BLaER1 (cell line): ENCODE data around the gene CACNA2D3.

Experiments used
- H3K27ac ChIP-seq: shearing (Covaris generic); formaldehyde crosslinking; 2 replicates; pipeline ENCODE4 v1.8.1; 2022
- H3K27me3 ChIP-seq: shearing (Covaris generic); formaldehyde crosslinking; 2 replicates; pipeline ENCODE4 v1.8.1; 2022
- H3K36me3 ChIP-seq: shearing (Covaris generic); formaldehyde crosslinking; 2 replicates; pipeline ENCODE4 v1.8.1; 2022
- H3K4me1 ChIP-seq: shearing (Covaris generic); formaldehyde crosslinking; 2 replicates; pipeline ENCODE4 v1.8.1; 2022
- H3K4me2 ChIP-seq: shearing (Covaris generic); formaldehyde crosslinking; 2 replicates; pipeline ENCODE4 v1.8.1; 2022
- H3K4me3 ChIP-seq: shearing (Covaris generic); formaldehyde crosslinking; 2 replicates; pipeline ENCODE4 v1.8.1; 2022
- H3K9ac ChIP-seq: shearing (Covaris generic); formaldehyde crosslinking; 2 replicates; pipeline ENCODE4 v1.8.1; 2022
- H3K9me3 ChIP-seq: shearing (Covaris generic); formaldehyde crosslinking; 2 replicates; pipeline ENCODE4 v1.8.1; 2022
- H4K20me1 ChIP-seq: shearing (Covaris generic); formaldehyde crosslinking; 2 replicates; pipeline ENCODE4 v1.8.1; 2022
- Cebpa-rat ChIP-seq: shearing (Covaris generic); IDR thresholded peaks from 2 replicates; pipeline ENCODE4 v1.8.1; 2022

The CACNA2D3 gene

DNA sequence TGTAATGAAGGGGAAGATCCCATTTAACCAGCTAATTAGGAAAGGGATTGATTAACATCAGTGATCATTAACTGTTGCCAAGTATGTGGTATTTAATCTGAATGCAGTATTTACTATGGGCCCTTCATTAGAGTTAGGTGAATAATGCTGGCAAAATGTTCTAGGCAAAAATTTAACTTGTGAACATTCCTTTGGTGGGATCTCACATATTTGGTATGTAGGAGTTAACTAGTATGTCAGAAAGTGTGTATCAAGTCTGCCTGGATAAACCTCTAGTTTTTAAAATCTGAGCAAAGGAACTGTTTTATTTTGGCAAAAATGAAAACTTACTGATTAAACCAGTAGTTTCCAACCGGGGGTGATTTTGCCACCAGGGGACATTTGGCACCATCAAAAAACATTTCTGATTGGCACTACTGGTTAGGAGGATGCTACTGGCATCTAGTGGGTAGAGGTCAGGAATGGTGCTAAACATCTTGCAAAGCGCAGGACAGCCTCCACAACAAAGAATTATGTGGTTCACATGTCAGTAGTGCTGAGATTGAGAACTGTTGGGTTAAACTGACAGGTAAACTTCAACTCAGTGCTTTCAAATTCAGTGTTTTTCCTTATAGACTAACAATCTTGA, 783.0 kb downstream of the CACNA2D3 start:
- Histone ChIP-seq H3K36me3 (no peaks in the 10 kb centered on the region), H3K9me3 (no peaks in the 10 kb centered on the region), H3K9ac (no peak overlapping the region), H3K4me2 (no peak overlapping the region), H3K4me1 (peaks cover 5% of the 10 kb centered on the region; the same call in 1 of the 2 replicates), H3K27ac (no peak overlapping the region), H3K27me3 (no peaks in the 10 kb centered on the region), H3K4me3 (no peak overlapping the region), H4K20me1 (no peaks in the 10 kb centered on the region)
- TF ChIP-seq Cebpa-rat: no peak

DNA sequence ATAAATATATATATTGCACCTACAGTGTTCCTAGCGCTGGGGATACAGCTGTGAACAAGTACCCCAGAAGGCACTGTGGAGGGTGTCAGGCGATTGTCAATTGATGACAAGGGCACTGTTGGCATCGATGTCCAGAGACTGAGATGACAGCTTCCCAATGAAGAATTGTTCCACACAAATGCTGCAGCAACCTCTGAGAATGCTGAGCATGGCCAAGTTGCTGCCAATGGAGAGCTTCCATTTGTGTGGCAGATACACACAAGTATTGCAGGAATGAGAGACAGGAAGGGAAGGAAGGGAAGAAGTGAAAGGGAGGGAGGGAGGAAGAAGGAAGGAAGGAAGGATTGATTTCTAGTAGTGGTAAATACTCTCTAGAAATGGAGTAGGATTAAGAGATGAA, 783.6 kb downstream of the CACNA2D3 start:
- Histone ChIP-seq H3K9ac (no peak overlapping the region), H3K27ac (no peak overlapping the region), H3K4me3 (no peak overlapping the region), H4K20me1 (no peaks in the 10 kb centered on the region), H3K27me3 (no peaks in the 10 kb centered on the region), H3K36me3 (no peaks in the 10 kb centered on the region), H3K9me3 (no peaks in the 10 kb centered on the region), H3K4me1 (peaks cover 3% of the 10 kb centered on the region; the same call in 1 of the 2 replicates), H3K4me2 (no peak overlapping the region)
- no peak for TF ChIP-seq Cebpa-rat

DNA sequence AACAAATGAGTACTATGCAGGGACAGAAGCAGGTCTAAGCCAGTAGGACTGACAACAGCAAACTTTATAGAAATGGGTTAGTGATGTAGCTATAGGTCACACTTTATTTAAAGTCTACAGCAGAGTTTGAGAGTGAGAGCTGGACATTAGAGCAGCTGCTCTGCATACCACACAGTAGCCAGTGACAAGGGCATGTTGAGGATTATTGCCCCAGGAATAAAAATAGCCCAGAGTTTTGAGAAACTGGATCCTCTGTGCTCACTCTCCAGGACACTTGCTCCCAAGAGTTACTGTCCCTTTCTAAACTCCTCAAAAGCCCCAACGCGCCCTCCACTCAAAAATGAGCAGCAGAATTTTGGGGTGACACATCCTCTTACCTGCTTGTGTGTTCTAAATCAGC, 784.4 kb downstream of the CACNA2D3 start:
- no peaks in the 10 kb centered on the region for H3K36me3 ChIP-seq
- no peak overlapping the region for H3K27ac ChIP-seq
- H3K9ac ChIP-seq: no peak overlapping the region
- H3K4me2 ChIP-seq: no peak overlapping the region
- H4K20me1 ChIP-seq: no peaks in the 10 kb centered on the region
- no peak overlapping the region for H3K4me3 ChIP-seq
- TF ChIP-seq Cebpa-rat: no peak
- peaks cover under 1% of the 10 kb centered on the region; the same call in 1 of the 2 replicates for H3K9me3 ChIP-seq
- no peaks in the 10 kb centered on the region for H3K27me3 ChIP-seq
- no peaks in the 10 kb centered on the region for H3K4me1 ChIP-seq

DNA sequence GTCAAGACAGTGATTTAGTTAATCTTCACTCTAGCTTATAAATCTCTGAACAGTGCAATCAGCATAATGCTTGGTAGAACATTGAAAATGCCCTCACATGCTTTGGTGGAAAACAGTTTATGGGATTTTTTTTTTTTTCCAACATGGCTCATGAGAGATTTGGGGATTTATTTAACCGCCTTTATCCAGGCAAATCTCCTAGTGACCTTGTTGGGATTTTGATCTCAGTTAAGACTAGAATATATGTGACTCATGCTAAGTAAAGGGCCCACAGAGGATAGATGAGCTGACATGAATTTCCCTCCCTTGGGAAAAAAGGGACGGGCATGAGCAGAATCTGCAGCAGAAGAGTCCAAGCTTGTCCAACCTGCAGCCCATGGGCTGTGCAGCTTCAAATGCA, 786.8 kb downstream of the CACNA2D3 start:
- H3K4me2 ChIP-seq: no peak overlapping the region
- no peak overlapping the region for H3K4me3 ChIP-seq
- H3K27me3 ChIP-seq: no peaks in the 10 kb centered on the region
- no peak overlapping the region for H3K27ac ChIP-seq
- no peak for TF ChIP-seq Cebpa-rat
- peaks cover 8% of the 10 kb centered on the region; the same call in 1 of the 2 replicates for H3K9me3 ChIP-seq
- H3K9ac ChIP-seq: no peak overlapping the region
- no peaks in the 10 kb centered on the region for H4K20me1 ChIP-seq
- no peaks in the 10 kb centered on the region for H3K36me3 ChIP-seq
- H3K4me1 ChIP-seq: no peaks in the 10 kb centered on the region

DNA sequence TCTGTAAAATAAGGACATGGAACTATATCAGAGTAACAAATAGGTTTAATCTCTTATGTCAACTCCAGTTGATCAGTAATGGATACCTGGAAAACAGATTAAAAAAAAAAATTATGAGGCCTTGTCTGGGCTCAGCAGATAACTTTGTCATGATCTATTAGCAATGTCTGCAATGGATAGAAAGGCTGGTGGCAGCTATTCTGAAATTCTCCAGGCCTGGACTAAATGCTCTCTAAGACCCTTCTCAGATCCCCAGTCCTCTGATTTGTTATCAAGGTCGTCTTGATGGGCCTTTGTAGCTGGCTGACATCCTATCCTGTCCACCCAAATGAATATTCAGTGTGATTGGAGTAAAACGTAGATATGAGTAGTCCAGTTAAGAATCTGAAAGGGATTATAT, 791.8 kb downstream of the CACNA2D3 start:
- H3K27ac ChIP-seq: no peak overlapping the region
- H3K4me1 ChIP-seq: no peaks in the 10 kb centered on the region
- peaks cover 8% of the 10 kb centered on the region; the same call in 1 of the 2 replicates for H3K9me3 ChIP-seq
- no peaks in the 10 kb centered on the region for H3K27me3 ChIP-seq
- H3K36me3 ChIP-seq: no peaks in the 10 kb centered on the region
- no peak overlapping the region for H3K4me3 ChIP-seq
- H3K9ac ChIP-seq: no peak overlapping the region
- no peak for TF ChIP-seq Cebpa-rat
- no peak overlapping the region for H3K4me2 ChIP-seq
- H4K20me1 ChIP-seq: no peaks in the 10 kb centered on the region

DNA sequence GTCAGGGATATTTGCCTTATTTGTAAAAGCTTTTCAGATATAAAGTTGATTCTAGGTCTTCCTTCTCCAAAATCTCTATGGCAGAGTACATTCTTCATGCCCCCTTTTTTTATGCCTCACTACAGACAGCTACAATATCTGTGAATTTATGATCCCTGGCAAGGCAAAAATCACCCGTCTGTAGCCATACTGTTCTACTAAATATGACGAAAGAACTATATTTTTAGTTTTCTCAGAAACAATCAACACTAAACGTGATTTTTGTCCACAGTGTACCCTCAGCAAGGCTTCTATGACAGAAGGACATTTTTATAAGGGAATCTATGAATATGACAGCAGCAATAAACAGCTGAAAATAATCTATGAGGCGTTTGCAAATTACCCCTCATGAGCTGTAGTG, 792.8 kb downstream of the CACNA2D3 start:
- no peak for TF ChIP-seq Cebpa-rat
- no peaks in the 10 kb centered on the region for H4K20me1 ChIP-seq
- H3K4me2 ChIP-seq: no peak overlapping the region
- H3K36me3 ChIP-seq: no peaks in the 10 kb centered on the region
- H3K27me3 ChIP-seq: no peaks in the 10 kb centered on the region
- H3K9me3 ChIP-seq: peaks cover 8% of the 10 kb centered on the region; the same call in 1 of the 2 replicates
- H3K4me1 ChIP-seq: no peaks in the 10 kb centered on the region
- no peak overlapping the region for H3K27ac ChIP-seq
- no peak overlapping the region for H3K9ac ChIP-seq
- no peak overlapping the region for H3K4me3 ChIP-seq

DNA sequence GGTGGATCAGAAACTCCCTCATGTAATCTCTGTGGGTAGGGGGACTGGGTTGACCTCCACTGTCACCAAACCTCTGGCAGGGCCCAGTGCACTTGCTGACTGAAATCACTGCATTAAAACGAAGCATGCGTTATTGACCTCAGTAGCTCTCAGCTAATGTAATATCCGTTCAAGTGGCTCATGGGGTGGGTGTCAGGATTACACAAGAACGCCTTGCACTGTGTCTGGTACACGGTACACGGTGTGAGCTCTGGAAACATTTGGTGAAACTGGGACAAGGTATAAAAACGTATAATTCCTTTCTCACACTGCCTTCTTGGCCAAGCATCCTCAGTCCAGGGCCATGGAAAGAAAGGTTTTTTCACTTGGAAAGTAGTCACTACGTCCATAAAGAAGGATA, 793.6 kb downstream of the CACNA2D3 start:
- Histone ChIP-seq H3K9ac (no peak overlapping the region), H3K4me2 (no peak overlapping the region), H3K4me1 (no peaks in the 10 kb centered on the region), H3K27me3 (no peaks in the 10 kb centered on the region), H4K20me1 (no peaks in the 10 kb centered on the region), H3K36me3 (no peaks in the 10 kb centered on the region), H3K4me3 (no peak overlapping the region), H3K9me3 (peaks cover 8% of the 10 kb centered on the region; the same call in 1 of the 2 replicates), H3K27ac (no peak overlapping the region)
- TF ChIP-seq Cebpa-rat: no peak

DNA sequence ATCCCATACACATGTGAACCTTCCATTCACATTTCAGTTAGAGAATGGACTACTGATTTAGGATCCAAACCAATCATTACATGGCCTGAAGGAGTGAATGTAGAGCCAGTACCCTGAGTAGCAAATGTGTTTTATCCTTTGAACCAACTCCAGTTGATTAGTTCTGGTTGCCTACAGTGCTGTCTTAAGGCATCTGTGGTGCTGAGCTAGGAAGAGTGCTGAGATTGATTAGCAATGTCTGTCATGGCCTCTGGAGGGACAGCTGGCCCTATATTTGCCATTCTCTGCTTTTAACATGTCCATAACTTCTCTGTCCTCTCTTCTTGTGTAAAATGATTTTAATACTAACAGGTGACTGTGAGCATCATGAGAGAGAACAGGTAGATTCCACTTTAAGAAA, 794.4 kb downstream of the CACNA2D3 start:
- Histone ChIP-seq H3K36me3 (no peaks in the 10 kb centered on the region), H3K9ac (no peak overlapping the region), H3K27me3 (no peaks in the 10 kb centered on the region), H3K4me2 (no peak overlapping the region), H3K27ac (no peak overlapping the region), H3K4me3 (no peak overlapping the region), H4K20me1 (no peaks in the 10 kb centered on the region), H3K9me3 (peaks cover 8% of the 10 kb centered on the region; the same call in 1 of the 2 replicates), H3K4me1 (no peaks in the 10 kb centered on the region)
- TF ChIP-seq Cebpa-rat: no peak

DNA sequence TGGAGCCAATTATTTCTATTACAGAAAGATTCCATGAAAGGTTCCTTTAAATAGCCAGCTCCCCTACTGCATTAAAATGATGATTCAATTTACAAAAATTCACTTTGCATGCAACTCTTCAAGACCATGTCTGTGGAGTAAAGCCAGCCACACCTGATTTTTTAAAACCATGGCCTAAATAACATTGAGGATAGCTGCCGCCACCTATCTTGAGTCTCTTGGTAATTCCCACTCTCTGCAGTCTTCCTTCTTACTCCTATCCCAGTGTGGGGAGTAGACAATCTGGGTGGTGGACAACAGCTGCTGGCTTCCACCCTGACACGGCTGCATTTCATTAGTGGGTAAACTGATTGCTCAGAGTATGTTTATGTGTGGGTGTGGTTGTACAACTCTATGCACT, 794.8 kb downstream of the CACNA2D3 start:
- no peak overlapping the region for H3K4me2 ChIP-seq
- peaks cover 3% of the 10 kb centered on the region; the same call in 1 of the 2 replicates for H3K9me3 ChIP-seq
- no peak for TF ChIP-seq Cebpa-rat
- no peaks in the 10 kb centered on the region for H3K4me1 ChIP-seq
- no peak overlapping the region for H3K27ac ChIP-seq
- no peaks in the 10 kb centered on the region for H3K27me3 ChIP-seq
- H3K9ac ChIP-seq: no peak overlapping the region
- H3K4me3 ChIP-seq: no peak overlapping the region
- H3K36me3 ChIP-seq: no peaks in the 10 kb centered on the region
- H4K20me1 ChIP-seq: no peaks in the 10 kb centered on the region

DNA sequence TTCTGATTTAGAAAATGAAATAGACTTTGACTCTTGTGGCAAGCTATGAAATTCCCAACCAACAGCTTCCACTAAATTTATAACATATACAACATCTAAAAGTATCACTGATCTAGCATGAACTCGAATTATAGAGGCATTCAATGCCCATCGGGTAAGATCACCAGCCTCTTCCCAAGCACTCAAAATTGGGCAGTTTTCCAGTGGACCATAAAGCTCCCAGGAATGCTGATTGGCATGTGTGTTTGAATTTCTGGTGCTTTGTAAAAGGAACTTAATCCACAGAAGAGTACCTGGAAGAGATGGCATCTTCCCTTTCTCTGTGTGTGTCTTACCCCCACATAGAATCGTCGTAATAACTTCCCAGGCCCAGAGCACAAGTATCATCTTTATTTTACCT, 795.5 kb downstream of the CACNA2D3 start:
- Histone ChIP-seq H3K9ac (no peak overlapping the region), H4K20me1 (no peaks in the 10 kb centered on the region)

DNA sequence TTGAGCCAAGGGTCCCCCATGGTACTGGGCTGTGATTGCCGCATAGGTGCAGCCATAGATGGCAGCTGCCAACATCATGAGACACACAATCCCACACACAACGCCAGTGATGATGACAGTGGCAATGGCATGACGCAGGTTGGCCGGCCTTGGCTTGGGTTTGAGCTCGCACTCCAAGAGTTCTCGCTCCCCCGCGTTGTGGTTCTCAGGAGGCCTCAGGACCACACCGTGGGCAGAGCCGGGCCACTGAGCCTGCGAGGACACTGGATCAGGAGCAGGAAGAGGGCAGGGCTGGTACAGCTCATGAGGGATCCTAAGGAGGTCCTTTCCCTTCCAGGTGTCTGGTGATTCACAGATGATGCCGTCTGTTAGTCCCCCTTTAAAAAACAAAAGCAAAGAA, 796.2 kb downstream of the CACNA2D3 start:
- no peaks in the 10 kb centered on the region for H3K9me3 ChIP-seq
- H3K4me3 ChIP-seq: no peak overlapping the region
- H3K4me2 ChIP-seq: no peak overlapping the region
- no peak overlapping the region for H3K9ac ChIP-seq
- no peaks in the 10 kb centered on the region for H3K27me3 ChIP-seq
- H3K27ac ChIP-seq: no peak overlapping the region
- no peaks in the 10 kb centered on the region for H3K36me3 ChIP-seq
- H4K20me1 ChIP-seq: no peaks in the 10 kb centered on the region
- H3K4me1 ChIP-seq: no peaks in the 10 kb centered on the region
- TF ChIP-seq Cebpa-rat: no peak

More for the DNA sequence above, 795.5 kb downstream of the CACNA2D3 start:
- Histone ChIP-seq H3K9me3 (no peaks in the 10 kb centered on the region), H3K4me2 (no peak overlapping the region), H3K36me3 (no peaks in the 10 kb centered on the region), H3K27ac (no peak overlapping the region), H3K27me3 (no peaks in the 10 kb centered on the region), H3K4me1 (no peaks in the 10 kb centered on the region), H3K4me3 (no peak overlapping the region)
- TF ChIP-seq Cebpa-rat: no peak
